GM18909 (cell line): ENCODE results near the gene TMED6.

Experiments used
- ATAC-seq: cut with Tn5 transposase; IDR thresholded peaks from one replicate; pipeline ENCODE4 v1.9.1; 2021; ENCODE audit warnings: mild to moderate bottlenecking; ENCODE audit not compliant: unreplicated experiment, poor library complexity

The TMED6 gene

GRCh38 chr16:69351309-69352027, at the start of gene TMED6:
Gene TMED6, minus strand, starts transcription at chr16:69351786. Its CDS starts 33 bp downstream, at chr16:69351753.
- ATAC-seq = no peak

DNA sequence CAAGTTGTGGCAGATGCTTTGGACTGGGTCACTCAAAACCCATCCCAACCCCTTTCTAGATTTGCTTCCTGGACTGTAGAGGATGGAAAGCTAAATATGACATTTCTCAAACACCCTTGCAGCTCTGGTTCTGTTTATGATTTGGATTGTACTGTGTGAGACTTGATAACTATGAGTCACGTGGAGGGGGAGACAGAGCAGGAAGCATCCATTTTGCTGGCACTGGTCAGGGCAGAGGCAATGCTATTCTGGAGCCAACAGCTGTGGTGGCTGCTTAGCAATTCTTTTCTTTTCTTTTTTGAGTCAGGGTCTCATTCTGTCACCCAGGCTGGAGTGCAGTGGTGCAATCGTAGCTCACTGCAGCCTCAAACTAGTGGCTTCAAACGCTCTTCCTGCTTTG, 47.8 kb upstream of the TMED6 start:
- no peak for ATAC-seq

GRCh38 chr16:69397821-69398521, 46.4 kb upstream of the TMED6 start:
- no peak for ATAC-seq

- peak; percentile 63 for ATAC-seq
Observed at GRCh38 chr16:69396187-69397061, 44.8 kb upstream of the TMED6 start.

DNA sequence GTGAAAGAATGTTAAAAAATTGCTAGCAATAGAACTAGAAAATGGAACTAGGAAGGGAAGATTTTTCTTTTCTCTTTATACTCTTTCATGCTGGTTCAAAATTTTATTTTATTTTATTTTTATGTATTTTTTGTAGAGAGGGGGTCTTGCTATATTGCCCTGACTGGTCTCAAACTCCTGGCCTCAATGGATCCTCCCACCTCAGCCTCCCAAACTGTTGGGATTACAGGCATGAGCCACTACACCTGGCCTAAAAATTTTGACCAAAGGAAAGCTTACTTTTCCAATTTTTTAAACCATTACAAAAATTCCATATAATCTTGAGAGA, 44.2 kb upstream of the TMED6 start:
- ATAC-seq = no peak

- no peak for ATAC-seq
Observed at GRCh38 chr16:69393898-69394849, 42.6 kb upstream of the TMED6 start.

DNA sequence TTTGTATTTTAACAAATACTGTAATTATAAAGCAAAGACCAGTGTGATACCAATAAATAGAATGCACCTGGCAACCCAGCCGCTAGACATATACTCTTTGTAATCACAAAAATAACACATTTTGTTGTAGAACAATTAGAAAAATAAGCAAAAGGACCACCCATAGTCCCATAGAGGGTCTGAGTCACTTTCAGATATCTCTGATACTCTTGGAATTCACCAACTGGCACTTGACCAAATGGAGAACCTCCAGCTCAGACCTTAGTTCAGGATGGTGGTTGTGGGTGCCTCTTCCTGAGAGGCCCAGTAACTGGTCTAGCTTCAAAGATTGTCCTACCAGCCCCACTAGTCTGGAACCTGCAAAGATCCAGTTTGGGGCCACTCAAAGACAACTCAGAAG, 35.0 kb upstream of the TMED6 start:
- no peak for ATAC-seq

GRCh38 chr16:69384974-69385373, 33.4 kb upstream of the TMED6 start:
- no peak for ATAC-seq

- ATAC-seq = no peak
Observed at GRCh38 chr16:69382421-69382820, 30.8 kb upstream of the TMED6 start.

GRCh38 chr16:69381231-69381630, 29.6 kb upstream of the TMED6 start:
- ATAC-seq = no peak

DNA sequence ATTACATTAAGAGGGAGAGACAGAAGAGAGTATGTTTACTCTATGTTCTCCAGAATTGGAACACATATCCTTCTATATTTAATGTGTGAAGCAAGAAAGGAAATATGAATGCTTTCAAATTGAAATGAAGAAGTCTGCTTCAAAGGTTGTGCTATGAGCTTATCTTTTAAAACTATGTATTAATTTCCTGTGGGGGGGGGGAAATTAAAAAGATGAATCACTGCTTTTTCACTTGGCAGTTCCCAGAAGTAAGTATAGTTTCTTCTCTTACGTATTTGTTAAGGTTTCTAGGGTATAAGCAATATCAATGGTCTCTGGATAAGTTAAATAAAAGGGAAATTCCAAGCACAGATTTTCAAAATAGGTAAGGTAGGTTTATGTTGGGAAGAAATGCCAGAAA, 27.2 kb upstream of the TMED6 start:
- no peak for ATAC-seq

- ATAC-seq = no peak
Observed at GRCh38 chr16:69378036-69378435, 26.4 kb upstream of the TMED6 start.

DNA sequence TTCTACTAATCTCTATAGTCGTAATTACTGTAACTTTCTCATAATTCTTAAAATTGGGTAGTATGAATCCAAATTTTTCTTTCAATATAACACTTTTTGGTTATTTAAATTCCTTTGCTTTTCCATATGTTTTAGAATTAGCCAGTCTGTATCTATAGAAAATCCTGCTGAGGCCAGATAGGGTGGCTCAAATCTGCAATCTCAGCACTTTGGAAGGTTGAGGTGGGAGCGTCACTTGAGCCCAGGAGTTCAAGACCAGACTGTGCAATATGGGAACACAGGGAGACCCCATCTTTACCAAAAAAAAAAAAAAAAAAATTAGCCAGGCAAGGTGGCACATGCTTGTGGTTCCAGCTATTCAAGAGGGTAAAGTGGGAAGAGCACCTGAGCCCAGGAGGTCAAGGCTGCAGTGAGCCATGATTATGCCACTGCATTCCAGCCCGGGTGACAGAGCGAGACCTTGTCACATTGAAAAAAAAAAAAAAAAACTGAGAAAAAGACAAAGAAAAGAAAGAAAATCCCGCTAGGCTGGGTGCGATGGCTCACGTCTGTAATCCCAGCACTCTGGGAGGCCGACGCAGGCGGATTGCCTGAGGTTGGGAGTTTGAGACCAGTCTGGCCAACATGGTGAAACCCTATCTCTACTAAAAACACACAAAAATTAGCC, 24.9 kb upstream of the TMED6 start:
- no peak for ATAC-seq

- no peak for ATAC-seq
Observed at GRCh38 chr16:69373019-69373418, 21.4 kb upstream of the TMED6 start.

- ATAC-seq = no peak
Observed at GRCh38 chr16:69371564-69371963, 20.0 kb upstream of the TMED6 start.

DNA sequence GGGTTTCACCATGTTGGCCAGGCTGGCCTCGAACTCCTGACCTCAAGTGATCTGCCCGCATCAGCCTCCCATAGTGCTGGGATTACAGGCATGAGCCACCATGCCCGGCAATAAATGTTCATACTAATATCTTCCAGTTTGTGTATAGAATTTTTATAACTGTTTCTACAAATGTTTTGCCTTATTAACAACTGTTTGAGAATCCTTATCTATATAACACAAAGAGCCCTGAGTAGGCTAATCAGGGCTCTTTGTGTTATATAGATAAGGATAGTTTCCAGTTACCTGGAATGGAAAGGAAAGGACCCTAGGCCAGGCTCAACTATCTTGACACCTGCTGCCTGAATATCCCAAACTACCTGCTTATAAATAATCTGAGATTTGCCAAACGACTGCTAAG, 17.3 kb upstream of the TMED6 start:
- ATAC-seq = no peak

DNA sequence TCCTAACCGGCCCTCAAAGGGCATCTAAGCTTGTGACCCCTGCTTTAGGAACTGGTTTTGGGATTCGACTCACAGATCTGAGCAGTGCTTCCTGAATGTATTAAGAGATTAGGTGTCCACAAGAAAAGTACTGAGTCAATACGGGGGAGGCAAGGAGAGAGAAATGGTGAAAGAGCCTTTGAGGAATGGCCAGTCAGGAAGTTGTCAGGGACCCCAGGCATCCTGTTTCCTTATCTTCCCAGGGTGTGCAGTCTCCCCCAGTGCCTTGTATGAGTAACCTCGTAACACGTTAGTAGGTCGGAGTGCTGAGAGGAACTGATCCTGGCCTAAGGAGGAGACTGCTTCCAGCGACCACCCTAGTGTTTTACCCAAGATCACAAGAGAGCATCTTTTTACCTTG, 16.4 kb upstream of the TMED6 start:
- no peak for ATAC-seq

GRCh38 chr16:69366431-69366830, 14.8 kb upstream of the TMED6 start:
- no peak for ATAC-seq

- no peak for ATAC-seq
Observed at GRCh38 chr16:69365901-69366300, 14.3 kb upstream of the TMED6 start.

DNA sequence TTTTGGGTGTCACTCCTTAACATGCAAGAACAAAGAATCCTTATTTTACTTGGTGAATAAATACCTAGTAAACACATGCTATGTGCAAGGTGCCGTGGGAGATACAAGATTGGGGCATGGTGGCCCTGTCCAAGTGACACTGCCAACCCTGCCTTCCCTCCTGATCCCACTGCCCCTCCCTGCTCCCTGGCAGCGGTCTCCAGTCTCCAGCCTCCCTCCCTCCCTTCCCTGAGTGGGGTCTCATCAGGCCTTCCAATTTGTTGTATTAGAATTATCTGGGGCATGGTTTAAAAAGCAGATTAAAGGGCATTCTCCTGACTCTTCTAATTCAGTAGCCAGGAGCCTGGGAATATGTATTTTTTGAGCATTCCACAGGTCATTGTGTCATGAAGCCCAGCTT, 12.5 kb upstream of the TMED6 start:
- no peak for ATAC-seq
